T-helper 2 cell (primary cell): Measurements from ENCODE around the gene RFX3.

Source experiments
- DNase-seq, 5 experiments: peaks; one replicate each; pipeline versions ENCODE4 v3.0.0 to v3.0.0-alpha.2; 2012 to 2022

The RFX3 gene

DNA sequence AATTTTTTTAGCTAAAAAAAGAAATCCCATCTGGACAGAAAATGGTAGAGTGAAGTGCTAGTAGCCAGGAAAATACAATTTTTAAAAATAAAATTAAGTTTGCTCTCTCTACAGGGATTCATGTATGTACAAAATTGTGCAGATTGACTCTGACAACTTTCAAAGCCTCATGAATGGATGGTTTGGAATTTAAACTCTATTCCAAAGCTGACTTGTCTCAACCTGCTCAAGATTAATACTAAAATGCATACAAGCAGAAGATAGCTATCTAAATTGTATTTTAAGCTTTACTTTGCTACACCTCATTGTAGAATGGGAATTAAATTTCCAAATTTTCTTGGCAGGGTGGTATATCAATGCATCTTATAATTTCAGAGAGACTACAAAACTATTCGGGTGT is 257.6 kb downstream of the RFX3 start:
- DNase-seq = no peak

DNA sequence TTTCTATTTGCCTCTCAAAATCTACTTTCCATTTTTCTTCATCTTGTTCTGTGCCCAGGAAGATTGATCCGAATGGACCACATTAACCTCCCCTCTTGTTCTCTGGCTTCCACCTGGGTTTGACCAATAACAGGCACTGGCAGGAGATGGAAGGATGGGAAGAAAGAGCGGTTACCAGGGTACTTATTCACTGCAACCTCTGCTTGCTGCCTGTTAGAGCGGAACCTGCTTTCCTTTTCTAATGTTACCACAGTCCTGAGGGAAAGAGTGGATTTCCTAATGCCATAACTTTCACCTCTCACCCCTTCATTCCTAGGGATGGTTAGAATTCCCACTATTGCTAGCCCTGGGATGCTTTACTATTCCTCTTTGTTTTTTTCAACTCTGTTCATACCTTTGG is 262.1 kb downstream of the RFX3 start:
- no peak for DNase-seq

DNA sequence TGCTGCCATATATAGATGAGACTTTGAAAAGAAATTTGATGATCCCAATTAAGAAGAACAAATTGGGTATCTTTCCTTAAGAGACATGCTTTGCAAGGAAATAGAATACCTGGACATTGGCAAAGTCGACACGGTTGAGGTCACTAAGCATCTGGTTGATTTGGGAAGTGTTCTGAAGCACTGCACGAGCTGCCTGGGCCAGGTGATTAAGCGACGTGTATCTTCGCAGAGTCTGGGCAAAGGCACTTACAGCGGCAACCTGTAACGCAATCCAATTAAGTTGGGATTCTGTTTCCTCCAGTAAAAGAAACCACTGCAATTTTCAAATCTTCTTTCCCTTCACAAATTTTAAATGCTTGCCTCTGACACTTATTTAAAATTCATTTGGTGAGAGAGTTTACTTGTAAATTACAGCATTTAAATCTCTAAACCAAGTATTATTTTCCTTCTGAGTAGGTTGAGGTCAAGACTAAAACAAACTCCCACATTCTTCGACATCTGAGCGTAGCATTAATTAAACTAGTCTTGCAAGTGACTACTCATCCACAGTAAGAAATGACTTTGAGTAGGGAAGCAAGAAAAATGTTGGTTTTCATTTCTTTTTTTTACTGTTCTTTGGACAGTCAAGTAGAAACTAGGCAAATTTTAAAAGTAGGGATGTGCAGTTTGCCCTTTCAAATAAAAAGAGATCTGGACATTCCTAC is 262.8 kb downstream of the RFX3 start:
- no peak for DNase-seq

DNA sequence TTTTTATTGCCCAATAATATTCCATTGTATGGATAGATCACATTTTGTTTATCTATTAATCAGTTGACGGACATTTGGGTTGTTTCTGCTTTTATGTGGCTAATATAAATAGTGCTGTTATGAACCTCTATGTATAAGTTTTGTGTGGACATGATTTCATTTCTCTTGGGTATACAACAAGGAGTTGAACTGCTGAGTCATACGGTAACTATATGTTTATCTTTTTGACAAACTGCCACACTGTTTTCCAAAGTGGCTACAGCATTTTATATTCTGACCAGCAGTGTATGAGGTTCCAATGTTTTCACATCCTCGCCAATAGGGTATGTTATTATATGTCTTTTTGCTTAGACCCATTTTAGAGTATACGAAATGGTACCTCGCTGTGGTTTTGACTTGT is 264.3 kb downstream of the RFX3 start:
- peak in 1 of 5 experiments; percentile 17 for DNase-seq

DNA sequence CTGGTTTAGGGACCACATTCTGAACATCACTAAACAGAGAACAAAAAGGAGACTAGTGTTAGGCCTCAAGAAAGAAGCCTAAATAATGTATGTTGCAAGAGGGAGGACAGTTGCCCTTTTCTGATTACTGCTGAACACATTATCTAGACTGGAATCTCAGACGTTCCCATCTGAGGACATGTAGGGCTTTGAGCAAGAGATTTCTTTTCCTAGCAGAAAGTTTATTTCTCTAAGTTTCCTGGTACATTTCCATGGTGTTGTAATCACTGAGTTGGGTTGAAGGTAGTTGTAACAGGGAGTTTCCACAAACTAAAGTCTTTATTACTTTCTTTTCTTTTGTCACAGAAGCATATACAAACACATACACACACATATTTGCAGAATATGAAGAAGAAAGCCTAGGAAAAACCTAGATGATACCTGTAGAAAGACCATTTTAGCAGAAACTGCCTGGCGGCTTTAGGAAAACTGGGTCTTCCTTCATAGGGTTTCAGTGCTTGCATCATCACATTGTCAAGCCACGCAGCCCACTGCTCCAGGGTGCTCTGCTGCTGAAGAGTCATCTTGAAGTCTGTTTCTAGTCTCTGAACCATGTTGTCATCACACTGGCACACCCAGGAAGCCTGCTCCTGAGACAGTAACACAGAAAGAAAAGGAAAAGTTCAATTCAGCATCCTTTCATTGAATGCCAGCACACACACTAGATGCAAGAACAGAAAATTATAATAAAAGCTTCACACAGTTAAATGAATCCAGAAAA is 269.1 kb downstream of the RFX3 start:
- DNase-seq = no peak

DNA sequence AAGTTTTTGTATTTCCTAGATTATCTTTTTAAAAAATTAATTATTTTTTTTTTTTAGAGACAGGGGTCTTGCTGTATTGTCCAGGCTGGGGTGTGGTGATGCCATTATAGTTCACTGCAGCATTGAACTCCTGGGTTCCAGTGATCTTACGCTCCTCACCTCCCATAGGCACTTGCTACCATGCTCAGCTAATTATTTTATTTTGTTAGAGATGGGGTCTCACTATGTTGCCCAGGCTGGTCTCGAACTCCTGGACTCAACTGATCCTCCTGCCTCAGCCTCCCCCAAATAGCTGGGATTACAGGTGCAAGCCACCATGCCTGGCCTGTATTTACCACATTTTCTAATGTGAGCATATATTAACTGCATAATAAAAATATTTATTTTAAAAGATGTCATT is 274.5 kb downstream of the RFX3 start:
- DNase-seq = no peak

DNA sequence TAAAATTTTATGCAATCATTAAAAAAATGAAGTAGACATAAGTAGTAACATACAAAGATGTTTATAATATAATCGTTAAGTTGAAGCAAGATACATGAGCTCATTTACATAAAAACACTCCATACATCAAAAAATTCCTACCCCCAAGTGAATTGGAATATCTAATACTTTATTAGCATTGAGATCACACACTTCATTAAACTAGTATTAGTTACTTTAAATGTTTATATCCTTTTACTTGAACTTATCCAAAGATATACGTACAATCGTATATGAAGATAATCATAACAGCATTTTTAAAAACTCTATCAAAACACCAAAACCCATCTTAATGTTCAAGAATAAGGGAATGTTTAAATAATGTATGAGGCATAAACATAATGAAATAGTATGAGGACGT is 275.1 kb downstream of the RFX3 start:
- DNase-seq = no peak

DNA sequence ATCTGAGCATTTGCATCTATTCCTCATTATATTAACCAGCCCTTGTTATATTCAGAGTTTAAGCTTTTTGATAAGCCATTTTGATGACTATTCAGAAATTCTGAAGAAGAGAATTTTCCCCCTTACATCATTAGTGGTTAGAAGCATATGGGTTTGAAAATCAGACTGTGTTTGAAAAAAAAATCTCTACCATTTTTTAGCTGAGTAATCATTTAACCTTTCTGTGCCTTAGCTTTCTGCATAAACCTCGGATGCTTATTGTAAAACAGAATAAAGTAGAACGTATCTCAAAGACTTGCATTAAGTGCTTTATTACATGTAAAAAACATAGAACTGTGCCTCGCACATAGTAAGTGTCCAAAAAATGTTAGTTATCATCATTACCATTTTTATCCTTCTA is 278.6 kb downstream of the RFX3 start:
- no peak for DNase-seq

DNA sequence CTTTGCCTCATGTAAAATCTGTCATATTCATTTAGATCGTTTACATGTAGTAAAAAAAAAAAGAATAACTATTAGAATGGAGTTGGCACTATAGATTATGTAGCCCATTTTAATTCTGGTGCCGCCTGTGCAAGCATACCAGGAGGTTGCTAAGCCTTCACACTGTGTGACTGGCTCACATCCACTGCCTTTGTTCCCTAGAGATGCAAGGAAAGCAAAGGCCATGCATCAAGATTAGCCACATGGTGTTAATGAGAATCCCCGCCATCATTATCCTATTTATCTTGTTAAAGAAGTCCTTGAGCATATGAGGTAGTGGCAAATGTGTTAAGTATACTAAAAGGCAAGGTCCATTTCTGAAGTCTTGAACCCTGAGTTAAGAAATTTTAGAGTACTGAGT is 279.6 kb downstream of the RFX3 start:
- no peak for DNase-seq

DNA sequence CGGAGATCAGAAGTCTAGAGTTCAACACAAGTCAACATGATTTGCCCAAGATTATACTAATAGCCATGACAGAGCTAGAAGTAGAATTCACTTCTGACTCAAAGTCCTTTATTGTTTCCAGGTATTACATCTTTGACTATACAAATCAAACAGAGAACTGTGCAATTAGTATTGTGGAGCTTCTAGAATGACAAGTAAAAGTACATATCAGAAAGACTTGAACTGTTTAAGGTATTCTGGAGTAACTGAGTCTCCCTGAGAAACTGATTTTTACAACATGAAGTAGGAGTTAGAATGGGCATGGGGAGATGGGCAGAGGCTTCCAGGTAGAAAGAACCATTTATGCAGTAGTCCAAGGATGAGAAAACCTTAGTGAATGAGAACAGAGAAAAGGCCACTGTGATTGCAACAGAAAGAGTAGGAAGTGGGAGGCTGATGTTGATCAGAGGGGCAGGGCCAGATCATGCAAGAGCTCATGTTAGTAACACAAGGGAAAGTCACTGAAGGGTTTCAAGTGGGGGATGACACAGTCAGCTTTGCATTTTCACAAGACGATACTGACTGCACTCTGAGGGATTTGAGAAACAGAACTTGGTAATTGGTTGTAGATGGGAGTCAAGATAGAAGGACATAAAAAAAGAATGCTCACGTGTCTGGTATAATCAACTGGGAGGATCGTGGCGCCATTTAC is 280.7 kb downstream of the RFX3 start:
- DNase-seq = peak in 1 of 5 experiments; percentile 9

DNA sequence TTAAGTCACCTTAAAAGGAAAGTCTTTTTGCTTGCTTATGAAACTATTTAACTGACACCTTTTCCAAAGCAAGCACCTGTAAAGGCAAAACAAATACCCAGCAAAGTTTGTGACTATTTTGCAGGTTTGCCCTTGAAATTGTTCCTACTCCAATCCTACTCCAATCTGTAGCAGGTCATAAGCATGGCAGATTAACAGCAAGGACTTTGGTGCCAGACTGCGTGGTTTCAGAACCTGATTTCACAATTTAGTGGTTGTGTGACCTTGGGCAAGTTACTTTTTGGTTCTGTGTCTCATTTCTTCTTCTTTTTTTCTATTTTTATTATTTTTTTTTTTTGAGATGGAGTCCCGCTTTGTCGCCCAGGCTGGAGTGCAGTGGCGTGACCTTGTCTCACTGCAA is 282.1 kb downstream of the RFX3 start:
- no peak for DNase-seq

DNA sequence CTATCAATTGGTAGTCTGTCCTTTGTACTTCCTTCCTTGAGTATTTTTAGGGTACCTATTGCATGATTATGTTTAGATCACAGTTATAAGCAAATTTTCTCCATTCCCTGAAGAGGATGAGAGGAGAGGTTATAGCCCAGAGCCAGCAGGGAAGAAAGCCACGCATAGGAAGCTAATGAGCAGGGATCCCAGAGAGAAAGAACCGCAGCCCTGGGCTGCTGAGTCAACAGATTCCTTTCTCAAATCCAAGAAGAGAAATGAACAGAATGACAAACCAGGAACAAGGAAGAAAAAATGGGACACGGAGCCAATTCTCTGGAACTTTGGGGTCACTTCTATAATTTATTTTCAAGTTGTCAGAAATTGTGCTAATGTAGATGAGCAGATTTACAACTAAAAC is 284.5 kb downstream of the RFX3 start:
- no peak for DNase-seq

DNA sequence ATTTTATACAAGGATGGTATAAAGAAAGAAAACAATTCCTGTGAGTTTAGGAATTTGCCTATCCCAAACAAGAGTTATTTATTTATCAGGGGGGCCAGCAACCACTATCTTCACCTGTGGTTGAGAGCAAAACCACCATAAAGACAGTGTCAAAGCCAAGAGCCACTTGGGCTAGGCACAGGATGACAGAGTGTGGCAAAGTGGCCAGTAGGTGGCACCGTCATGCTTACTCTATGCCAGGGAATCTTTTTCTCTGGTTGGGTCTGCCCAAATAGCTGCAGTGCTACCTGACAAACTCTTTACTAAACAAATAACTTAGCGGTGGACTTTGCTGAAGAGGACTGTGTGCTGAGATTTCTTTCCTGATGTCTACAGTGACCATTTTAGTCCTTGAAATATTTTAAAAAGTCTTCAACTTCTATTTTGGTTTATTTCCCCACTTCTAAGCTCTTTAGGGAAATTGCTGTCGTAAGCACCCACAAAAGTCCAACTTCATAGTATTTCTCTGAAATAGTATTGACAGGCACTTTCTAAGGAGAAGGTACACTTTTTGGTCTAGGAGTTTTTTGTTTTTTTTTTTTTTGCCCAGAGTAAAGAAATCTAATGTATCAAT is 285.0 kb downstream of the RFX3 start:
- DNase-seq = peak in 4 of 5 experiments; percentile 2 to 77 (median 36)

DNA sequence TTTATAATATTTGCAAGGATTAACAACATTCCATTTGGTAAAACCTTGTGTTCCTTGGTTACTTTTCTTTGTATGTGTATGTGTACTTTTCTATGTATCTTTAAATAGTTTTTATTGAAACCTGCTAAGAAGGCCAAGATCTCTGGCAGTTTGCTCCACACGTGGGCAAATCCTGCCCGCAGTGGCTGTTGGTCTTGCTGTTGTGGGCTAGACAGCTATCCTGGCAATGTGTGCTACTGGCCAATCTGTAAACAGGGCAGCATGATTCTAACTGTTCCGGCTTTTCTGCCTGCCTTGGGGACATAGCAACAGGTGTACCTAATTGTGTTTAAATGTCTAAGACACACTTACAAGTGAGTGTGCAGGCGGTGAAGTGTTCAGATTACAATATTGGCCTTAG is 286.6 kb downstream of the RFX3 start:
- DNase-seq = no peak

DNA sequence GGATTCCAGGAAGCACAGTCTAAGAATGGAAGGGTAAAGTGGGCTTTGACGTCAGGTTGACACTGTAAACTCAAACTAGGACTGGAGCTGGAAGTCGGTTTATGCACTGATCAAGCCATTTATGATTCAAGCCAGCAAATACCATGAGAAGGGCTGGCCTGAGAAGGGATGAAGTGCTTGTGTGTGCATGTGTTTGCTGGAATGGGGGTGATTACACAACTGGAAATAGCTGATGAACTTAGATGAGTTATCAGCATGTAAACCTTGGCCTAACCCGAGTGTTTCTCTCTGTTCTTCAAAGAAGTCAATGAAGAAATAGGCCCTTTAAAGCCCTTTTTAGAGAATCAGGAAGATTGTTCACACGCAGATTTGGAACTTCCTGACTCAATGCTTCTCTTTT is 287.6 kb downstream of the RFX3 start:
- no peak for DNase-seq

DNA sequence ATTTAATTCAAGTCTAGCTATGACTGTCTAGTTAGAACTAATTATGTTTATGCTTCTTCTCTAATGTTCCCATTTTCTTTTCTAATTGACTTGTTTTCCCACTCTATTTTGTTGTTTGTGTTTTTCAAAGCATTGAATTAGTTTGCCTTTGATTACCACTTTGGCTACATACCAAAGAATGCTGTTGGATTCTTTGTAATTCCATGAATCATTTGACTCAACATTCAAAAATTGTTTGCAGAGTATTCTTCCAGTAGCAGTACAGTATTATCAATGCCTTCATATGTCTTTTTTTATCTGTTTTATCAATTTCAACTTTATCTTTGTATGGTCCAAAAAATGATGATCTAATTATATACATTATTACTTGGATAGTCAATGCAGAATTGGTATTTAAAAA is 288.7 kb downstream of the RFX3 start:
- no peak for DNase-seq

DNA sequence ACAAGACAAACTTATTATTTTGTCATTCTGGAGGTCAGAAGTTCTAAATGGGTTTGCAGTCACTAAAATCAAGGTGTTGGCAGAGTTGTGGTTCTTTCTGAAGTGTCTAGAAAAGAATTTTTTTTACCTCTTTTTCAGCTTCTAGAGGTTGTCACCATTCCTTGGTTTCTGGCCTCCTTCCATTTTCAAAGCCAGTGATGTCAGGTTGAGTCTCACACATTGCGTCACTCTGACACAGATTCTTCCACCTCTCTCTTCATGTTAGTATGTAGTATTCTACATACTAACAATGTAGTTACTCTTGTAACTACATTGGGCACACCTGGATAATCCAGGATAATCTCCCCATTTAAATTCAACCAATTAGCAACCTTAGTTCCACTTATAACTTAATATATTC is 290.3 kb downstream of the RFX3 start:
- no peak for DNase-seq

DNA sequence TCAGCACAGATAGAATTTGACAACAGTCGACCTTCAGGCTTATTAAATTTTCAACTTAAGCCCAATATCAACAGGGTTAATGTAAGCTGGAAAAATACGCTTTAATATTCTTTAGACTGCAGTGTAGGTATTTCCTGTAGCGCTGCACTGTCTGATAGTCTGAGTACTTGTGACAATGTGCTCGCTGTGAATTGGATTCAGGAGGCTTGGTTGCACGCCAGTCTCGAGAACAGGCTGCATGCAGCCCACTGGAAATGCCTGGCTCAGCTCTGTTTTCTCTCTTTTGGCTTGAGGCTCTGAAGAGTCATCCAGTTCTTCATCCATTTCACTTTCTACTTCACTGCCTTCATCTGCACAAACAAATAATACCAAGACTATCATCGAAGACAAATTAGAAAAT is 300.9 kb downstream of the RFX3 start:
- DNase-seq = no peak

DNA sequence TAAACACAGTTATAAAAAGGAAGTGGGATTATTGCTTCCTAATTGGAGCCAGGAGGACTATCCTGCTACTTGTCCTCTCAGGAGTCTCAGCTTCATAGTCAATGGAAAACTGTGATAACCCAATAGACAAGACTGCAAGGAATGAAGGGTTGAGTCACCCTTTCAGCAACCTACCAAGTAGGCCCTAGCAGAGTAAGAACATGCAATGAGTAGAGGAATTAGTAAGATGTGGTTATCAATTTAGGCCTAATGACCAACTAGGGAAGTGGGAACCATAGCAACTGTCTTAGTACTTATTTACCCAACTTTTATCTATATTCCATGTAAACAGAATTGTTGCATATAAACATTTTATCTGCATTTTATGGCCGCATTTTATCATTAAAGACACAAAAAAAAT is 310.1 kb downstream of the RFX3 start:
- DNase-seq = no peak

DNA sequence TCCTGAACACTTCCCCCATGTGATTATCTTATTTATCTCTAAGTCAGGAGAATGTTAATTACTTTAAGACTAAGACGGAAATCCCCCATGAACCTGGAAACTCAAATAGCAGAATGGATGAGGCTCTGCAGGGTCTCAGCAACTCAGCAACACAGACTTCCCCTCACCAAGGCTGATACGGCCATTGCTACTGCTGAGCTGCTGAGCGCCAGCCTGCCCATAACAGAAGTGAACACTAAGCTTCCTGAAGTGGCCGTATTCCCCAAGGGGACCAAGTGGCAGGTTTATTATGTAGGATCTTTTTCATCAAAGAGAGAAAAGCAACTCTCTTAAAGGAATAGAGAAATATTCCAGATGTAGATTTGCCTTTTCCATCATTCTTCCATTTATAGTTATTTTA is 311.1 kb downstream of the RFX3 start:
- DNase-seq = no peak

DNA sequence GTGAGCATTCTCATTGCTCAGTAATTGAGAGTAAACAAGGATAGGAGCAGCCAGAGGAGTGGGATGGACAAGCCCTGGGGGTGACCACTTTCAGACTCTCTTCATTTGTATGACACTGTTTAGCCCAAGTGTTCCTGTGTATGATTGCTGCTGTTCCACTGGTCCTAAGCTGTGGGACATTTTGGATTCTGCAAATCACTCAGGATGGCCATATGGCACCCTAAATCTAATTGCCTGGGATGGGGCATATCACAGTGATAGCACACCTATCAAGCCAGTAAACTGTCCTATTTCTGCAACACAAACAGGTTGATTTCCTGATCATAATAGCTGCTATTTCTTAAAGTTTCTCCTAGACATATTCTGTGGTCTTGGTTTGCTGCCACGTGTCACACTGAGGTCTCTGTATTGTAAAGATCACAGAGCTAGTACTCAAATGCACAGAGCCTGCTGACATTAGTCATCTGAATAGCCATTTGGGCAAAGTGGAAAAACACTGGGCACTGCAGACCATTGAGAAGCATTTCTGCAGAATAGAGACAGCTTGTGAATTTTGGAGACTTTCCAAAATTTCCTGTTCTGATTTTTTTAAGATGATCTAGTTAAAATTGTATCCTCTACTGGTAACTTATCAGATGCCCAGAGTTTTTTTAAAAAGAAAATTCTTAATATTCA is 320.2 kb downstream of the RFX3 start:
- DNase-seq = peak in 1 of 5 experiments; percentile 8

DNA sequence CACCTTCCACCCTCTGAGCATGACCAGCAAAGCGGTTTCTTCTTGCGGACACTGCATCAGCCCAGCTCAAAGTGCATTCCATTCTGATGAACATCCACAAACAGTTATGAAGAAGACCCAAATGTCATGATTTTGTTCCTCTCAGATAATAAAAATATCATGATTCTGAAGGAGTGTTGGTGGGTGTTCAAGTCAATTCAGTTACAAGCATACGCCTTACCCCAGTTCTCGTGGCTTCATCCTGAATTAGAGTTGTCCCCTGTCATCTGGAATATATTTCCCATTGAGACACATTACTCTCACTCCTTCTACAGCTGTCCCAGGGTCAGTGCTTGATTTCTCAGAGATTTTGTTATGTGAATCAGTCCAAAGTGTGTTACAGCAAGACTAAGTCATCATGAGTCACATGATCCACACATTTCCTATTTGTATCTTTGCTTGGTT is 325.4 kb downstream of the RFX3 start:
- no peak for DNase-seq

DNA sequence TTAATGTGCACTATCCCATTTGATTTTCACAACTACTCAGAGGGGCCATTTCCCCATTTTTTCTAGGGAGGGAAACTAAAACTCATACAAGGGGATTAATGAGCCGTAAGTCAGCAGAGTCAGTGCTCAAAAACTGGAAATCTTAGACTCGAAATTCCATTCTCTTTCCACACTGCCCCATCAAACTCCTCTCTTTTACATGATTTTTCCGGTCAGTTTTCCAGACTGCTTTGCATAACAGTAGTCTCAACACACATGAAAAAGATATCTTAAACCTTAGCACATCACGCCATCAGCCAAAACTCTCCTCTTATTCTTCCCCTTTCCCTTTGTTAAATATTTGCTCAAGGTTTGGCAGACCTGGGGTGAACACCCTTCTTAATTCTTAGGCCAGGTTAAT is 332.0 kb downstream of the RFX3 start:
- no peak for DNase-seq
